GM19043 (cell line): Measurements from ENCODE around the gene DENND4C.
"Not testable (repeated sequence)": the region's sequence is repeated elsewhere in the genome, so short reads cannot be mapped to it uniquely, and the experiment has no call there.

Source experiments
- ATAC-seq: cut with Tn5 transposase; IDR thresholded peaks from one replicate; pipeline ENCODE4 v1.9.1; 2021; ENCODE audit warnings: low read depth; ENCODE audit not compliant: unreplicated experiment

Gene DENND4C

DNA sequence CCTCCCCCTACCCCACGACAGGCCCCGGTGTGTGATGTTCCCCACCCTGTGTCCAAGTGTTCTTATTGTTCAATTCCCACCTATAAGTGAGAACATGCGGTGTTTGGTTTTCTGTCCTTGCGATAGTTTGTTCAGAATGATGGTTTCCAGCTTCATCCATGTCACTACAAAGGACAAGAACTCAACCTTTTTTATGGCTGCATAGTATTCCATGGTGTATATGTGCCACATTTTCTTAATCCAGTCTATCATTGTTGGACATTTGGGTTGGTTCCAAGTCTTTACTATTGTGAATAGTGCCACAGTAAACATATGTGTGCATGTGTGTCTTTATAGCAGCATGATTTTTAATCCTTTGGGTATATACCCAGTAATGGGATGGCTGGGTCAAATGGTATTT, 35.1 kb downstream of the DENND4C start:
- not testable (repeated sequence) for ATAC-seq

DNA sequence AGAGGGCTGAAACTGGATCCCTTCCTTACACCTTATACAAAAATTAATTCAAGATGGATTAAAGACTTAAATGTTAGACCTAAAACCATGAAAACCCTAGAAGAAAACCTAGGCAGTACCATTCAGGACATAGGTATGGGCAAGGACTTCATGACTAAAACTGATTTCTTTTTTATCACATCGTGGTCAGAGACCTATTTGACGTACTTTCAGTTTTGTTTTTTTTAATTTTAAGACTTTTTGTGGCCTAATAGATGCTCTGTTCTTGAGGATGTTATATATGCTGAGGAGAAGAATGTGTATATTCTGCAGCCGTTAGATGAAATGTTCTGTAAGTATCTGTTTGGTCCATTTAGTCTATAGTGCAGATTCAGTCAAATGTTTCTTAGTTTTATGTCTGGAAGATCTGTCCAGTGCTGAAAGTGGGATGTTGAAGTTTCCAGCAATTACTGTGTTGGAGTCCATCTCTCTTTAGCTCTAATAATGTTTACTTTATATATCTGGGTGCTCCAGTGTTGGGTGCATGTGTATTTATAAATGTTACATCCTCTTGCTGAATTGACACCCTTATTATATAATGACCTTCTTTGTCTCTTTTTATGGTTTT, 36.4 kb downstream of the DENND4C start:
- not testable (repeated sequence) for ATAC-seq

DNA sequence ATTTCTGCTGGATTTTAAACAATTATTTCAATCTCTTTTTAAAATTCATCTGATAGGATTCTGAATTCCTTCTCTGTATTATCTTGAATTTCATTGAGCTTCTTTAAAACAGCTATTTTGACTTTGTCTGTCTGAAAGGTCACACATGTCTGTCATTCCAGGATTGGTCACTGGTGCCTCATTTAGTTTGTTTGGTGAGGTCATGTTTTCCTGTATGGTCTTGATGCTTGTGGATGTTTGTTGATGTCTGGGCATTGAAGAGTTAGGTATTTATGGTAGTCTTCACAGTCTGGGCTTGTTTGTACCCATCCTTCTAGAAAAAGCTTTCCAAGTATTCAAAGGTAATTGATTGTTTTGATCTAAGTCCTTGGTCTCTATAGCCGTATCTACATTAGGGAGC, 39.1 kb downstream of the DENND4C start:
- ATAC-seq: no peak

DNA sequence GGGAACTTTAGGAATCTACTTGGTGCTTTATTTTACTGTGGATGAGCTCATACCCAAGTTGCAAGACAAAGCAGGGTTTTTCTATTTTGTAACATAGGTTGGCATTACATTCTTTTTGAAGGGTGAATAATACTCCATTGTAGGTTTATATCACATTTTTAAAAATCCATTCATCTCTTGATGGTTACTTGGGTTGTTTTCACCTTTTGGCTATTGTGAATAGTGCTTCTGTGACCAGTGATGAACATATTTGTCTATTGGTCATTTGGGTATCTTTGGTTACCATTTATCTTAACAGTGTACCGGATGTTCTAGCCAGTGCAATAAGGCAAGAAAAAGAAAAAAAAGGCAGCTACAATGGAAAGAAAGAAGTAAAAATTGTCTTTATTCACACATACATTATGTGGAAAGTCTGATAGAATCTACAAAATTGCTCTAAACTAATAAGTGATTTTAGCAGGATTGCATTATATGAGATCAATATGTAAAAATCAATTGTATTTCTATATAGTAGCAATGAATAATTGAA, 40.0 kb downstream of the DENND4C start:
- ATAC-seq: no peak

DNA sequence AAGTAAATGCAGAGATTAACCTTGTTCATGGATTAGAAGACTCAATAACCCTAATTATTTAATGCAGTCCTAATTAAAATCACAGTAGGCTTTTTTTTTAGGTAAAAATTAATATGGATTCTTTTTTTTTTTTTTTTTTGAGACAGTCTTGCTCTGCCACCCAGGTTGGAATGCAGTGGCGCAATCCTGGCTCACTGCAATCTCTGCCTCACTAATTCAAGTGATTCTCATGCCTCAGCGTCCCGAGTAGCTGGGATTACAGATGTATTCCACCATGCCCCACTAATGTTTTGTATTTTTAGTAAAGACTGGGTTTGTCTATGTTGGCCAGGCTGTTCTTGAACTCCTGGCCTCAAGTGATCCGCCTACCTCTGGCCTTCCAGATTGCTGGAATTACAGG, 40.6 kb downstream of the DENND4C start:
- no peak for ATAC-seq

DNA sequence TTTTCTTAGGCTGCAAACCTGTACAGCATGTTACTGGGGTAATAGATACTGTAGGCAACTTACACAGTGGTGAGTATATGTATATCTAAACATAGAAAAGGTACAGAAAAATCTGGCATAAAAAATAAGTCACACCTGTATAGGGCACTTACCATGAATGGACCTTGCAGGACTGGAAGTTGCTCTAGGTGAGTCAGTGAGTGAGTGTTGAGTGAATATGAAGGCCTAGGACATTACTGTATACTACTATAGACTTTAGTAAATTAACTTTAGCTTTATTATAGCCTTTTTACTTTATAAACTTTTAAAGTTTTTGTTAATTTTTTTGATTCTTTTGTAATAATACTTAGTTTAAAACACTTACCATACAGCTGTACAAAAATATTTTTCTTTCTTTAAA, 51.3 kb downstream of the DENND4C start:
- no peak for ATAC-seq

DNA sequence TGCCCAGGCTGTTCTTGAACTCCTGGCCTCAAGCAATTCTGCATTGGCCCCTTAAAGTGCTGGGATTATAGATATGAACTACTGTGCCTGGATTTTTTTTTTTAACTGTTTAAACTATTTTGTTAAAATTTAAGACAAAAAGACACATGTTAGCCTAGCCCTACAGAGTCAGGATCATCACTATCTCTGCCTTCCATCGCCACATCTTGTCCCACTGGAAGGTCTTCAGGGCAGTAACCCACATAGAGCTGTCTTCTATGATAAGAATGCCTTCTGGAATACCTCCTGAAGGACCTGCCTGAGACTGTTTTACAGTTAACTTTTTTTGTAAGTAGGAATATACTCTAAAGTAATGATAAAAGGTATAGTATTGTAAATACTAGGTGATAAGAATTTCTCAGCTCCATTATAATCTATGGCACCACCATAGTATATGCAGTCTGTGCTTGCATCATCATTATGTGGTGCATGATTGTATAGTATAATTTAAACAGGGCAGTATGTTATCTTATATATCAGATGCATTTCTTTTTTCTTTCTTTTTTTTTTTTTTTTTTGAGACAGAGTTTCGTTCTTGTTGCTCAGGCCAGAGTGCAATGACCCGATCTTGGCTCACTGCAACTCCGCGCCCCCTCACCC, 52.7 kb downstream of the DENND4C start:
- ATAC-seq: no peak

DNA sequence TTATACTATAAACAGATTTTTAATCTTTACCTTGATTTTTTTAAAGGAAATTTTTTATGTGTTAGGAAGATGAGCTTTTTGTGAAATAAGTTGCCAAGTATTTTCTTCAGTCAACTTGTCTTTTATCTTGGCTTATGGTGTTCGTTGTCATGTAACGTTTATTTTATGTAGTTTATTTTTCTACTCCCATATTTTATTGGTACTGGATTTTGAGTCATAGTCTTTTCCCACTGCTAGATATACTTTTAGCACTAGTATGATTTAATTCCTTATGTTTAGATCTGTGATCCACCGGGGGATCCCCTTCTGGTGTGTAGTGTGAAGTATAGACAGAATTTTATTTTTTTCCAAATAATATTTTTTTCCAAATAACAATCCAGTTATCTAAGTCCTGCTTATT, 54.2 kb downstream of the DENND4C start:
- no peak for ATAC-seq

DNA sequence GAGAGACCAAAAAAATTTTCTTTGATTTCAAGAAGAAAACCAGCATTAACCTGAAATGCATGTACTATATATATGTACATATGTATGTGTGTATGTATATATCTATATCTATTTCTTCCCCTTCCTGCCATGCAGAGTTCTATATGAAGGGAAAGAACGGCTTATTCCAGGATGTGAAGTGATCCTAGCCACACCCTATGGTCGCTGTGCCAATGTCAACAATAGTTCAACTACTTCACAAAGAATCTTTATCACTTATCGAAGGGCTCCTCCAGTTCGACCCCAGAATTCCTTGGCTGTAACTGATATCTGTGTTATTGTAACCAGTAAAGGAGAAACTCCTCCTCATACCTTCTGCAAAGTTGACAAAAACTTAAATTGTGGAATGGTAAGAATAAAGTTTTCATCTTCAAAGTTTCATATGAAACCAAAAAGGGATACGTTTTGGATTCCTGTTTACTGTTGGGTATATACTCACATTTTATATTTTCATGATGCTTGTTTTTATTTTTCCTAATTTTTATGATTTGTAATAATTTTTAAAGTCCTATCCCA, 56.2 kb downstream of the DENND4C start:
- no peak for ATAC-seq

DNA sequence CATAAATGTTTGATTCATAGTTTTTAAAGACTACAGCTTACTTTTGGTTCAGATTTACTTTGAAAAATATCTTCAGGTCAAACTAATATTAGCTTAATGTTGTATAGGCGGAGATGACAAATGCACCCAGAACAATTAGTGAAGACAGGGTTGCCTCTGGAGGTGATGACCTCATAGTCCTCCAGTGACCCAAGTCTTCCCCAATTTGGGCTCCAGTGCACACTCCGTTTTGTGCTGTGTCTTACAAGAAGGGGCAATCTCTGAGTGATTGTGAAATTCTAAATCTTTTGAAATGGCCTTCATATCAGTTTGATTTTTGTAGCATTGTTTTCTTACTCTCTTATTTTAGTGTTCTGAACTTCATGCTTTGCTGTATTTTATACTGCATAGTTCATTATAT, 57.6 kb downstream of the DENND4C start:
- ATAC-seq: no peak

DNA sequence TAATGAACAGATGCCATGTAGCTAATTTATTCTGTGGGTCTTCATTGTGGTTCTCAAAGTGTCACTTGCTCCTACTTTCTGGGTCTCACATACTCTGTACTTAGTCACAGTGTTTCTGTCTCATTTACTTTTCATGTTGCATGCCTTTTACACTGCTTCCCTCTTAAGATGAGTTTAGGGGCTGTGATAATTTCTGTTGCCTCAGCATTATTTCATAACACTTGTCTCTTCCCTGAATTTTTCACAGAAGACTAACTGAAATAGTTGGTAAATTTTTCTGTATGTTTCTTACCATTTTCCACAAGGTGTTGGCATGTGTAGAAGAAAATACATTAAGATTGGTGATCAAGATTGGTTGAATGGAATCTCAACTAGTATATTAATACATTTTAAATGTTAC, 59.6 kb downstream of the DENND4C start:
- ATAC-seq: no peak

DNA sequence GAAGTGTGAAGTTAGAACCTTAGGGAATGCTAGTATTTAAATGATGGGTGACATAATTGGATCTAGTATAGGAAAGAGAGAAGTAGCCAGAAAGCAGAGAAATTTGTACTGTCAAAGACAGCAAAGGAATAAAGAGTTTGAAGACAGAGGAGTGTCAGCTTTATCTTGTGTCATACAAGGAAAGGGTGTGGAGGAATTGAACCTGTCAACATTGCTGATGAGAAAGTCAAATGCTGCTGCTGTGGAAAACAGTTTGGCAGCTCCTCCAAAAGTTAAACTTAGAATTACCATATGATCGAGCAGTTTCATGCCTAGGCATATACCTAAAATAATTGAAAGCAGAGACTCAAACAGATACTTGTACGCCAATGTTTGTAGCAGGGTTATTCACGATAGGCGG, 63.7 kb downstream of the DENND4C start:
- no peak for ATAC-seq

DNA sequence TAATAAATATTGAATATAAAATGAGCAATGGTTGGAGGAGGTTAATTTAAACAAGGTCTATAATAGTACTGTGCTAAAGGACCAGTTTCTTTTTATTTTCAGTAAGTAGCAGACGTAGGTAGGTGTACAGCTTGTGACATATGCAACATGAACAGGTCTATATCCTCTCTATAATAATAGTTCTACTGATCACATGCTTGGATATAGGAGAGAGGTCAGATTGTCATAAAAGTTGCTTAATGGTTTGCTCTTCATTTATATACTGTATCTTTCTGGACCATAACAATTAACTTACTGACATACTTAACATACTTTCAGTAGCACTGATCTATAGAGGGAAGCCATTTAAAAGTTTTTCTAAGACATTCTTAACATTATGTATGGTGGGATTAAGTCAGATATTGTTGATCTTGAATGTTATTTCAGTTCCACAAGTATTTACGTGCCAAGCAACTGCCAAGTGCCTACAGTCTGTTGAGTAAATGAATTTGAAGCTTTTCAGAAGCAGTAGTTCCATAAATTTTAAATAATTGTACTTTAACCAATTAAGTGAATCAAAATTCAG, 68.0 kb downstream of the DENND4C start:
- ATAC-seq: no peak

DNA sequence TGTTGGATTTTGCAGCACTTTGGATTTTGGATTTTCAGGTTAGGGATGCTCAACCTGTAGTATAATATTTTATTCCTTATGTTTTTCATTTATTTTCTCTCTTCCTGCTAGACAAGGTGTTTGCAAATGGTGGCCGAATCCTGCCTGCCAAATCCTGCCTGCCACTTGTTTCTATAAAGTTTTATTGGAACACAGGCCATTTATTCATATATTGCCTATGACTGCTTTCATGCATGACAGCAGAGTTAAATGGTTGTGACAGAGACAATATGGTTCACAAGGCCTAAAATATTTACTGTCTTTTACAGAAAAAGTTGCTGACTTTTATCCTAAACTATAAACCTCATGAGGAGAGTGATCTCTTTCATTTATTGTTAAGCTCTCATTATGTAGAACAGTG, 72.7 kb downstream of the DENND4C start:
- no peak for ATAC-seq

DNA sequence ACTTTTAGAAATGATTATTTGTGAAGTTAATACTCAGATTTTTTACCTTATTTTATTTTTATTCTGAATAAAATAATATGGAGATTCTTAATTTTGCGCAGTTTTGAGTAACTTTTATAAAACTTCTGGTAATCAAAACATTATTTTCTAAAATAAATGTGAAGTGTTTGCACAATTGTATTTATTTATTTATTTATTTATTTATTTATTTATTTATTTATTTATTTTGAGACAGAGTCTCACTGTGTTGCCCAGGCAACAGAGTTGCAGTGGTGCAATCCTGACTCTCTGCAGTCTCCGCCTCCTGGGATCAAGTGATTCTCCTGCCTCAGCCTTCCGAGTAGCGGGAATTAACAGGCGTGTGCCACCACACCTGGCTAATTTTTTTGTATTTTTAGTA, 76.1 kb downstream of the DENND4C start:
- no peak for ATAC-seq

DNA sequence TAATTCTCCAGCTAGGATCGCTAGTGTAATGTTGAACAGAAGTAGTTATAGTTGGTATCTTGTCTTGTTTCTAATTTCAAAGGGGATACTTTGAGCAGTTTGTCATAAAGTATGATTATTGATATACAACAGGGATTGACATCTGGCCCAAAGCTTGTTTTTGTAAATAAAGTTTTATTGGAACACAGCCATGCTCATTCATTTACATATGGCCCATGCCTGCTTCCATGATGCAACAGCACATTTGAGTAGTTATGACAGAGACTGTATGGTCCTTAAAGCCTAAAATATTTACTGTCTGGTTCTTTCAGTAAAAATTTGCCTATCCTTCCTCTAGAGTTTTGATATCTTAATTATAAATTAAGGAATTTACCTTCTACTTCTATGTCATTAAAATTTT, 79.8 kb downstream of the DENND4C start:
- no peak for ATAC-seq

DNA sequence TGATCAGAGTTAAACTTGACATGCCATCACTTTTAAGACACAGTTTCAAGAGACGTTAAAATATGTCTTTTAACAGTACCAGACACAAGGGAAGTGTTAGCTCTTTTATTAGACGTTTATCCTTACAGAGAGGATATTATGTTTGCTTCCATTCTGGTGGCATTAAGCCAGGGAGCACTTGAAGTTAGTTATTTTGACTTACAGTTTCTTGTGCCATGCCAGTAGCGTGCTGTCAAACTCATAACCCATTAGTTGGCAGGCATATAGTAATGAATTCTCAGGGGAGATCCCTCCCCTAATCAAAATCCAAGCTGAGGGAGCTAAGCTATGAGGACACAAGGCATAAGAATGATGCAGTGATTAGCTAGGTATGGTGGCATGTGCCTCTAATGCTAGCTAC, 83.1 kb downstream of the DENND4C start:
- ATAC-seq: no peak

DNA sequence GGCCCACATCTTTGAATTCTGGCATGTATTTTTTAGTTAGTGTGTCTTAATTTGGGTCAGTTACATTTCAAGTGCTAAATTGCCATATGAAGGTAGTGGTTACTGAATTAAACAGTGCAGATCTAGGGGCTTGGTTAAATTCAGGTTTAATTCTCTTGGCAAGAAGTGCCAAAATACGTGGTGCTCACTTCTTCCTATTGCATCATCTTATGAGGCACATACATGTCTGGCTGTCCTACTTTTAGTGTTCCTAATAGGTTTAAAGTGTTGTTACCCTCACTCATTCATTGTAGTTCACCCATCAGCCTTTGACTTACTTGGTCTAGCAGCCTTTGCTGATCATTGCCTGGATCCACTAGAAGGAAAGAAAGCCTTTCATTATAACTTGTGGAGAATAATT, 90.0 kb downstream of the DENND4C start:
- ATAC-seq: no peak

DNA sequence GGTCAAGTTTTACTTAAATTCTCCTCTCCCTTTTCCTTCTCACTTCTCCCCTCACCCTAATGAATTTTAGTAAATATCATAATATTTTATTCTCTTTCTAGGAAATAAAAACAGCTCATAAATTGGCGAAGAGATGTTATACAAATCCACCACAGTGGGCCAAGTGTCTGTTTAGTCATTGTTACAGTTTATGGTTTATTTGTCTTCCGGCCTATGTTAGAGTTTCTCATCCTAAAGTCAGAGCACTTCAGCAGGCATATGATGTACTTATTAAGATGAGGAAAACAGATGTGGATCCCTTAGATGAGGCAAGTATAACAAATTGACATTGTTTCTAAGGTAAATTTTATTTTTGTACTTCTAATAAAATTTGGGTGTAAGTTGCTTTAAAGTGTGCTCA, 101.4 kb downstream of the DENND4C start:
- ATAC-seq: no peak

DNA sequence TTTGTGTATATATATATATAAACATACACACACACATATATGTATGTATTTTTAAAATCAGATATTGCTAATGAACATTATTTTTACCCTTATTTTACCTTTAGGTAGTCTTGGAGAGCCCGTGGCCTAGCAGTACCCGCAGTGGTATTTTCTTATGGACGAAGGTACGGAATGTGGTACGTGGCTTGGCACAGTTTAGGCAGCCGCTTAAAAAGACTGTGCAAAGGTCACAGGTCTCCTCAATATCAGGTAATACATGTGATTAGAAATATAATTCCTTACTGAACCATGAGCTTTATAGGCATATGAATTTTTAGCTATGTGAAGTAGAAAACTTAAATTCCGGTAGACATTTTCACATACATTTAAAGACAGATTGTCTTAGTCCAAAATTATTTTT, 105.7 kb downstream of the DENND4C start:
- ATAC-seq: no peak

DNA sequence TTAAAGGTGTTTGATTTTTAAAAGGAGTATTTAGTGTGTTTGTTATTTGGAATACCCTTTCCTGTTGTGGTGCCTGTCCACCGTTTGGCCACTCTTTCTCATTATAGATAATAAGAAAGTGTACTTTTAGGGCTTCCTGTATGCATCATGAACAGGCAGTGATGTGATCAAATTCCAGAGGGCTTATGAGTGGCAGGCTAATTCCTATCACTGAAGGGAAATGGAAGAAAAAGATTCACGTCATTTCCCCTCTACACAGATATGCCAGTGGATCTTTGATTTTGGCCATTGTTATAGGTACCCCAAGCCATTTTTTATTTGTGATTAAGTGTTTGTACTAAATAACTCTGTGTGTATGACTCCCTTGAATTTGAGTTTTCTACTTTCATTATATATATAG, 112.5 kb downstream of the DENND4C start:
- ATAC-seq: no peak

DNA sequence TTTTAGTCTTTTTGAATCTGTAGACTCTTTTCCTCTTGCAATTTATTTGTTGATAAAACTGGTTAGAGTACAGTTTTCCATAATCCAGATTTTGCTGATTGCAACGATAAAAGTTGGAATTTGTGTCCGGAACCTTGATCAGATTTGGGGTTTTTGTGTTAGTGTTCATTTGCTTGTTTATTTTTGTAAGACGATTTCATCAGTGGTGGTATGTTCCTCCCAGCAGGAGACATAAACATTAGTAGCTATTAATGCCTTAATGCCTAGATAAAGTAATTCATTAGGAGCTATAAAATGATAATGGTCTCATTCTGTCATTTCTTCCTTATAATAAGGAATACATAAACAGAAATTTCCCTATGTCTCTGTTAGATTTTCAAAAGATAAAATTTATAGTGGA, 128.2 kb downstream of the DENND4C start:
- no peak for ATAC-seq
